GM12872 (cell line): ENCODE results near the gene PSAP.

Experiments
- TF ChIP-seq, protein P1 (sequence below): IDR thresholded peaks from 3 replicates; pipeline ENCODE4 v1.5.1; 2011; ENCODE audit warnings: low read depth, mild to moderate bottlenecking, low read length, moderate library complexity; ENCODE audit not compliant: insufficient read depth

Gene PSAP

DNA sequence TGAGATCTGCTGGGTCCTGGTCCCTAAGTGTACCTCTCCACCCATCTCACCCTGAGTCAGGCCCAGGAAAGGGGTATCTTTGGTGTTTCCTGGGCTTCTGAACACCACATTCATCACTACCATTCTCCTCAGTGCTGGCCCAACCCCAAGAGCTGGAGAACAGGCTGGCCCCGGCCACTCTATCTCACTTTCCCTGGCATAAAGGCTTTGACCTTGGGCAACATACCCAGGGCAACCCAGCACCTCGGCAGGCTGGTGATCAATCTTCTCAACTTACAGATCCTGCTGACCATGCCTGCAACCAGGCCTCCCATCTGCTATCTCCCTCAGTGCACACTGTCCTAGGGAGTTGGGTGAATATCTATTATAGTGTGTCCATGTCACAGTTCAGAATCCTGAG is 79.8 kb downstream of the PSAP start:
- TF ChIP-seq, protein P1, sequence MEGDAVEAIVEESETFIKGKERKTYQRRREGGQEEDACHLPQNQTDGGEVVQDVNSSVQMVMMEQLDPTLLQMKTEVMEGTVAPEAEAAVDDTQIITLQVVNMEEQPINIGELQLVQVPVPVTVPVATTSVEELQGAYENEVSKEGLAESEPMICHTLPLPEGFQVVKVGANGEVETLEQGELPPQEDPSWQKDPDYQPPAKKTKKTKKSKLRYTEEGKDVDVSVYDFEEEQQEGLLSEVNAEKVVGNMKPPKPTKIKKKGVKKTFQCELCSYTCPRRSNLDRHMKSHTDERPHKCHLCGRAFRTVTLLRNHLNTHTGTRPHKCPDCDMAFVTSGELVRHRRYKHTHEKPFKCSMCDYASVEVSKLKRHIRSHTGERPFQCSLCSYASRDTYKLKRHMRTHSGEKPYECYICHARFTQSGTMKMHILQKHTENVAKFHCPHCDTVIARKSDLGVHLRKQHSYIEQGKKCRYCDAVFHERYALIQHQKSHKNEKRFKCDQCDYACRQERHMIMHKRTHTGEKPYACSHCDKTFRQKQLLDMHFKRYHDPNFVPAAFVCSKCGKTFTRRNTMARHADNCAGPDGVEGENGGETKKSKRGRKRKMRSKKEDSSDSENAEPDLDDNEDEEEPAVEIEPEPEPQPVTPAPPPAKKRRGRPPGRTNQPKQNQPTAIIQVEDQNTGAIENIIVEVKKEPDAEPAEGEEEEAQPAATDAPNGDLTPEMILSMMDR: no peak

DNA sequence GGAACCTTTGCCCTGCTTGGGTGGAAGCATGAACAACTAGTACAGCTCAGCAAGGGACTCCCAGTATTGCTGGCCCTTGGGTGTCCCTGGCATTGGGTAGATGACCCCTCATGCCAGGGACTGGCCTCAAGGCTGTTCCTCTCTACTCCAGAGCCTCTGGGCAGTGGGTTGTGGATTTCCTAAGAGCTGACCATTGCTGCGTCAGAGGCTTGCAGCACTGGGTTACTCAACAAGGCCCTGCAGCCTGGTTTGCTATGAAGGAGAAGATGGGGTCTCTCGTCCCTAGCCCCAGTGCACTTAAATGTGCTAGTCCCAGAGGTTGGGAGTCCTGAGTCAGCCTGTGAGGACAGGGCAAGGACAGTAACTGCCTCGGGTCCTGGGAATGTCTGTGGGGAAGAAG is 80.3 kb downstream of the PSAP start:
- TF ChIP-seq, protein P1: no peak

DNA sequence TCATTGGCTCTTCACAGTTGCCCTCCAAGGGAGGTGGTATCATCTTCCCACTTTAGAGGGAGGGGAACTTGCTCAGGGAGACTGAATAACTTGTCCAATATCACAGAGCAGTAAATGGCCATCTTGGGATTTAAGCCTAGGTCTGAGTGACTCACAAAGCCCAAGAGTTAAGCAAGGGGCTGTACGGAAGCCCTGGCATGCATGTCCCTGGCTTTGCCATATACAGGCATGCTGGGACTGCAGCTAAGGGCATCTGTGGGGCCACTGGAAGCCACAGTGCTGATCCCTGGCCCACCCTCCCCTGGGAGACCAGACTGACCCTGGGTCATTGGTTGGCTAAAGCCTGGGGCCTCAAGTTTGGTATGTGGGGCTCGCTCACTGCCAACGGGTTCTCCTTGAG is 80.8 kb downstream of the PSAP start:
- TF ChIP-seq, protein P1: no peak

DNA sequence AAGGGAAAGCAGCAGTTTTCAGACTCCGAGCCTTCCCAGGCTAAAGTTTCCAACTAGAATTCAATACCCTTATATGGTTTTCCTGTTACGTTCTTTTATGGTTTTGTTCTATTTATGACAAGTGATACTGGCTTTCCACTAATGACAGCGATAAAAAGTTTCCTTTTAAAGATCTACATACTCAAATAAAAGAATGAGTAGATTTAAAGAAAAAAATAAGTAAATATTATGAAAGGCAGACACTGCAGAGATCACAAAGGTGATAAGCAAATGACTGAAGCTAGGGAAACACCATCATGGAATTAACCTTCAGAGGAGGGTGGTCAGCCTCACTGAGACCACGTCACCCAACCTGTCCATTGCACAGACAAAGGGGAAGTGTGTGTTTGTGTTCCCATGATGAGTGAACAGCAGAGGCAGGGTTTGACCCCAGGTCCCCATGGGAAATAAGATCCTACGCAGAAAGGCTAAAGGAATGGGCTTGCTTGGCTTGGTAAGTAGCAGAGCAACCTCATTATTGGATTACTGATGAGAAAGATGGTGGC is 81.7 kb downstream of the PSAP start:
- TF ChIP-seq, protein P1: no peak

DNA sequence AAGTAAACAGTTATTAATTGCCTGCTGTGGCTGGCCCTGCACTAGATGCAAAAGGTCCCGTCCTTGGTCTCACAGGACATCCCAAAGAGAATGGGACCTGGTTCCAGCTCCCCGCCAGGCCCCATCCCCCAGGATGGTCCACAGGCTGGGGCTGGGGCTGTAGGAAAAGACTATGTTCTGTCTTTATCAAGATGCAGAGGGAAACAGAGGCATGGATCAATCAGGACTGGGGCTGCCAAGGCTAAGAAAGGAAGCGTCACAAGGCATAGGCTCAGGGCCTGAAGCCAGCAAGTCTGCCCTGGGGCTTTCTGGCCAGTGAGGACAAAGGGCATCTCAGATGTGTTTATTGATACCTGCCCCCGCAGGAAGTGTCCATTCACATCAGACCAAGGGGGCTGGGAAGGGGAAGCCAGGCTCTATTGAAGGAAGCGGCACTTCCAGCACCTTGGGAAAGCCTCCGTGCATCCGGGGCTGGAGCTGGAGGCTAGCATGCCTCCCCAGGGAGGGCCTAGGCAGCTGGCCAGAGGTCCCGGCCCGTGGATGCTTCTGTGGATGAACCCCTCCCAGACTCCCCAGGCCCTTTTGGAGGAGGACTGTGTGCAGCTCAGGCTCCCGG is 83.5 kb downstream of the PSAP start:
- TF ChIP-seq, protein P1: no peak

DNA sequence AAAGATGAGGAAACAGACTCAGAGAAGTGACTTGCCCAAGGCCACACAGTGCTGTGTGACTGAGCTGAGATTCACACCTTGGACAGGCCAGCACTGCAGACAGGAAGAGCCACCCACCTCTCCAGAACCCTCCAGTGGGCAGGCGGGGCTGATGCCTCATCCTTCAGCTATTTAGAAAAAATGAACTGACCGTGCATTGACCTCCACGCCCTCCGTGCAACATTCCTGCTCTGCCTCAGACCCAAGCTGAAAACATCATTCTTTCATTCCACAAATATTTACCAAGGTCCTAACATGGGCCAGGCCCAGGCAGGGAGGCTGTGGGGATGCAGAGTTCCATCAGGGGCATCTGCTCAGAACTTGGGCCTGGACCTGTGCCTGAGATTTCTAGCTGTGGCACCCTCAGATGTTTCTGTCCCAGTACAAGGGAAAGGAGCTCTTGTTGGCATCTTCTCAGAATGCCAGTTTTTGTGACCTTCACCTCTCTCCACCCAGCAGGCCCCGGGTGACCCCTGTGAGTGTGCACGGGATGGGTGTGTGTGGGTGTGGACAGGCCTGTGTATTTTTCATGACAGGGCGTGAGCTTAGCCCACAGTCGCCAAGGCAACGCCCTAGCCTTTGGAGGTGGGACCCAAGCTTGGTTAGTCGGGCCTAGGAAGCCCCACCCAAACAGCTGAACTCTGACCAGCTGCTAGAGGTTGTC is 84.2 kb downstream of the PSAP start:
- TF ChIP-seq, protein P1: no peak
